GM21529 (cell line): ENCODE data around the gene AGPAT4.

Experiments
- ATAC-seq: cut with Tn5 transposase; IDR thresholded peaks from one replicate; pipeline ENCODE4 v1.9.1; 2021; ENCODE audit not compliant: unreplicated experiment

Gene AGPAT4

DNA sequence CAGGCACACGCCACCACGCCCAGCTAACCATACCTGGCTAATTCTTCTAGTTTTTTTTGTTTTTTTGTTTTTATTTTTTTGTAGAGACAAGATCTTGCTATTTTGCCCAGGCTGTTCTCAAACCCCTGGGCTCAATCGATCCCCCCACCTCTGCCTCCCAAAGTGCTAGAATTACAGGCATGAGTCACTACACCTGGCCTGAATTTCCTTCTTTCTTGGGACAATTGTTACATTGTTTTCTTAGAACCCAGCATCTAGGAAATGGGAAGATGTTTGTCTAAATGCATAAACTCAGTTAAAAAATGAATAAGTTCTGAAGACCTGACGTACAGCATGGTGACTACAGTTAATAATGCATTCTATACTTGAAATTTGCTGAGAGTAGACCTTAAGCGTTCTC, 10.8 kb upstream of the AGPAT4 start:
- ATAC-seq: no peak

GRCh38 chr6:161281092-161281491, 7.2 kb upstream of the AGPAT4 start:
- ATAC-seq: no peak

DNA sequence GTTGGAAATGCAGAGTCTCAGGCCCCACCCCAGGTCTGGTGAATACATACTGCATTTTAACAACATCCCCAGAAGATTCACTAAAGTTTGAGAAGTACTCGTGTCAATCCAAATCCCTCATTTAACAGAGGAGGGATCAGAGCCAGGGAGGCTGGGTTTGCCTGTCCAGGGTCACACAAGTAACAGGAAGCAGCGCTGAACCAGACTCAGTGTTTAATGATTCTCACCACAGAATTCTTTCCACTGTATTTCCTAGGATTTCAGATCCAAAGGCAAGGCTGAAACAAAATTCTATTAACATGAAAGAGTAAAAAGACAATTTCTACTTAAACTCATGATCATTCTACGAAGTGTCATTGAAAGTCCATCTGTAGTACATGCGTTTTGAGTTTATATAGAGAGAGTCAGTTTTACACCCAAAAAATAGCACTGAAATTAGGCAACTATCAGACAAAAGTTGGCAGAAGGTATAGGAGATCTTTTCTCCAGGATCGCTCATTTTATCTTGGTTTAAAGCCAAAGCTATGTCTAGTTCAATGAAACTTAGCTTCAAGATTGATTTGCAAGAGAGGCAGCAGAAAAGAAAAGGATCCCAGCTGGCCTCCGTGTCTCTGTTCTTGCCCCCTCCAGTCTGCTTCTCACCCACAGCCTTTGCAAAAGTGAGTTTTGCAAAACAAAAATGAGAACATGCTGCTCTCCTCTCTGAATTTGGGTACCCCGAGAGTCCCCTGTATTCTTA, 6.0 kb upstream of the AGPAT4 start:
- ATAC-seq: no peak

DNA sequence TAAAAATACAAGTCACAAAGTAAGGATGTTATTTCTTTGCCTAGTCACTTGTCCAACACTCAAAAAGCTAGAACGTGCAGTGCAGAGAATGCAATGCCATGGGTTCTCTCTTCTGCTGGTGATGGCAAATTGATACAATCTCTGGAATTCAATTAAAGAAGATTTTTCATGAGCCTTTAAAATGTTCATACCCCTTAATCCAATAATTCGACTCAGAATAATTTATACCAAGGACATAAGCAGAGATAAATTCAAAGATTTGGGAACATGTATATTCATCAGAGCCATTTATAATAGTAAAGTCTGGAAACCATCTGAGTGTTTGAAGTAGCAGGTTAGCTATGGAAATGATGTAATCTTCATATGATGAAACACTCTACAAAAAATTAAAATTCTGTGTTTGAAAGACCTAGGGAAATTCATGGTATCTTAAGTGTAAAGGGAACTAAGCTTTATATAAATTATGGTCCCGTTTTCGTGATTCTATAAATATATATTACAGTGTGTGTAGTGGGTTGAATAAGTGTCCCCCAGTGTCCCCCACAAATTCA, 2.8 kb upstream of the AGPAT4 start:
- ATAC-seq: no peak

DNA sequence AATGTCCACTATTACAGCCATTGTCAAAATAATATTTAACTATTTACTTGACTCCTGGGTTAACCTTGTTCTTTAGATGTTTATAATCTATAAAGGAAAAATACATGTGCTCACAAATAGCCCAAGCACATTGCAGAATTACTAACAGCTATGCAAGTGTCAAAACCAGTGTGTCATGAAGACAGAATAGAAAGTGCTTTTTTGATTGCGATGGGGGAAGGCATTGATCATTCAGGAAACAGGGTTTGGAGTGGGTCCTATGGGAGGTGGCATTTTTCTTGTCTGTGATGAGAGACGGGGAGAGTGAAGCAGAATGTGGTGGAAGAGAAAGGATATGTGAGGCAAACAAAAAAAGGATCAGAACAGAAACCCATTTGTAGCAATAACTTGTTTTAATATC, 1.0 kb upstream of the AGPAT4 start:
- no peak for ATAC-seq

GRCh38 chr6:161274488-161274858, 612 bp upstream of the AGPAT4 start:
- no peak for ATAC-seq

GRCh38 chr6:161273274-161273751, 548 bp downstream of the AGPAT4 start:
- ATAC-seq: peak; percentile 7

DNA sequence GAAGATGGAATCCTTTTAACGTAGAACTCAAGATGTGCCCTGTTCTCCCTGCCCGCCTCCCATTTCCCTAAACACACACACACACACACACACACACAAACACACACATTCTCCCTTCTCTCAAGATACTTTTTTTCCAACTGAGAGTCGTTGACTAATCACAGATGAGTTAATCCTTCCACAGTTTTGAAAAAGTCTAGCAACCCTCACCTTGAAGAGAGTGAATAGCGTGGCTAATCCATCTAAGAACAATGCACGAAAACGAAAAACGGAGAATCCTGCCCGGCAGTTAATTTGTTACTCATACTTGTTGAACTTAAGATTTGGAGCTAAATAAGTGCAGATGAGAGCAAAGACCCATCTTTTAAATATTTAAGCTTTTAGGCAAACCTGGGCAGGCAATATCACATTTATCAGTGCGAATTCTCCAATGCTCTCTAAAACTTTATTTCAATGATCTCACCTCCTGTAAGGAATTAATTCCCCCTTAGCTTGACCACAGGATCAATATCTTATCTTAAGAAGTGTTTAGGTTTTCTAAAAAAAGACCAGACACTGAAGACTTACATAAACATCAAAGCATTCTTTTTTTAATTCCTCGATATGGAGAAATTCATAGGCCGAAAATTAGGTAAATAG, 1.1 kb downstream of the AGPAT4 start:
- ATAC-seq: no peak

GRCh38 chr6:161271343-161272030, 2.4 kb downstream of the AGPAT4 start:
- no peak for ATAC-seq

GRCh38 chr6:161270116-161270515, 3.7 kb downstream of the AGPAT4 start:
- ATAC-seq: no peak

GRCh38 chr6:161269310-161269709, 4.6 kb downstream of the AGPAT4 start:
- no peak for ATAC-seq

- ATAC-seq: no peak
Observed at GRCh38 chr6:161268531-161269210, 5.2 kb downstream of the AGPAT4 start.

GRCh38 chr6:161266513-161267230, 7.2 kb downstream of the AGPAT4 start:
- ATAC-seq: no peak

DNA sequence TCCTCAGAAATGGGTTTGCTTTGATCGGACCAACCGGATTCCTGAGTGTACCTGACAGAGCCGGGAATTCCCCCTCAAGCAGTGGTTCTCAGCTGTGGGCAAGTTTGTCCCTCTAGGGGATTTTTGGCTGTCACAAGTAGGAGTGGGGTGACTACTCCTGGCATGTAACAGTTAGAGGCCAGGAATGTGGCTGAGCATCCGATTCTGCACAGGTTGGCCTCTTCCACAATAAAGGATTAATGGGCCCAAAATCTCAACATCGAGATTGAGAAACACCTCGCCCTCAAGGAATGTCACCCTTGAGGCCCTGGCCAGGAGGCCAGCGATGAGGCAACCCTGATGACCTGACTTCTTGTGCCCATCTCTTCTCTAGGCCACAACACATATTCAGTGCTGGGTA, 7.9 kb downstream of the AGPAT4 start:
- peak; percentile 62 for ATAC-seq

DNA sequence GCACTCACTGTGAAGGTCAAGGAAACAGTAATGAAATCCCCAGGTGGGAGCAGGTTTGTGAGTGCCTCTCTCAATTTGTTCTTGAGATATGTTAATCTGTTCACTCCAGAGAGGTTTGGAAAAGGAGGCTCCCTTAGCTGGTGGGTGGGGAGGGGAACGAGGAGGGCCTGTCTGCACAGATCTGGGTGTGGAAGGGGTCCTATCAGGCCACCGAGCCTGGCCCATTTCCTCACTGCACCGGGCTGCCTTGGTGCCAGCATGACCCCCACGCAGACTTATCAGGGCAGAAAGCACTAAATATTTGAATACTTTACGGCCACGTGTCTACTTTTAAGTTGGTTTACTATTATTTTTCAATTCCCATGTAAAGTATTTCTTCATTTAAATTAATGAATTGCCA, 8.3 kb downstream of the AGPAT4 start:
- ATAC-seq: no peak

DNA sequence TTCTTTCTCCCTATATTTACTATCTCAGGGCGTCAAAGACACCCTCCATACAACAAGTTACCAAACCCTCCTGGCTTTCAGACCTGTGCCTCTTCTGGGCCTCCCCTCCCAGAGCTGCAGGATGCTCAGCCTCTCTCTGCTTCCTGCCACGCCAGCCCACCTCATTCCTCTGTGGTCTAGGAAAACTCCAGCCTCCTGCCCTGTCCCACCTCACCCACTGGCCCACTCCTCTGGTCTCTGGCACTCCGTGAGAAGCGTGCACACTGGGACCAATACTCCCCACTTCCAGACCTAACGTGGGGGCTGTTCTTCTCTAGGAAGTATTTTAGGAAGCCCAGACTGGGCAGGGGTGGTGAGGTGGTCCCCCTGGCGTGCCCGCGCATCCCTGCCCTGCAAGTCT, 9.7 kb downstream of the AGPAT4 start:
- no peak for ATAC-seq

GRCh38 chr6:161261816-161262215, 12.0 kb downstream of the AGPAT4 start:
- no peak for ATAC-seq

DNA sequence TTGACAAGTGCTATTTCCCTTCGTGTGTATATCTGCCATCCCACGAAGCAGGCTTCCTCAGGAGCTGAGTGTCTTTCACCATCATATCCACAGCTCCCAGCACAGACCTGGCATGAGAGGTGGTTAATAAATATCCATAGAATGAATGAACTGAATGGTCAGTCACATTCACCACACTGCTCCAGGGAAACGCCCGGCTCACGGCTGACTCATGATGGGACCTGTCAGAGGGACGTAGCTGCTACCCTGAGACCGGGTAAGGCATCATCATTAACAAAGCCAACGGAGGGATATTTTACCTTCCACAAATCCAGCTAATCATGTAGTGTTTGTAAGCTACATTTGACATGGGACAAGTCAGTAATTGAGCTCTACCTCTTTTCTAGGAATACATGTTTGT, 12.5 kb downstream of the AGPAT4 start:
- no peak for ATAC-seq

- no peak for ATAC-seq
Observed at GRCh38 chr6:161259302-161259701, 14.6 kb downstream of the AGPAT4 start.

DNA sequence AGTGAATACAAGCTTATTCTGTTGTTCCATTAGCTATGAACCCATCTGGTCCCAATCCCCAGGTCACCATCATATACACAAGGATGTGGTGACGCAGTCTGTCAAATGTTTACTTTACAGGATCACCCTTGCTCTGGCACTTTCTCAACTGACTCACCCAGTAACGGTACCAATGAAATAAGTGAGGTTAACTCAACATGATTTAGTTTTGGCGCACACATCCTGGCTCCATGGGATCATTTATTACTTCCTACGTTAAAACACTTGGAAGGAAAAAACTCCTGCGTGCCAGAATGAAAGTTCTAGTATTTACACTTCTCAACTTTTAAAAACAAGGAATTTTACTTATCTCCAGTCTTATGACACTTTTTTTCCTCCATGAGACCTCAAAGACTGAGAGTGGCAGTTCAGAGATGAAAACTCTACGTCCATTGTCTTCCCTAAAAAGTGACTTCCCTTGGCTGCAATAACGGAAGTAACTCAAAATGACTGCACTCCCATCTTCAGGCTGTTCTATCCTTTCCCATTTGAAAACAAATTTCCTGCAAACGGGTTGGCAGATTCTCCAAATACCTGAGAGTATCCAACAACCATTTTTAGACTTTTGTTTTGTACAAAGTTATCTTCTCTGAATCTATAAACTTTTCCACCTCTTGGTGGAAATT, 15.9 kb downstream of the AGPAT4 start:
- no peak for ATAC-seq
